HG02981 (cell line): ENCODE measurements around the gene TMEFF1.
"Not testable (repeated sequence)": the region's sequence is repeated elsewhere in the genome, so short reads cannot be mapped to it uniquely, and the experiment has no call there.

Experiments
- ATAC-seq: cut with Tn5 transposase; IDR thresholded peaks from one replicate; pipeline ENCODE4 v1.9.1; 2021; ENCODE audit warnings: mild to moderate bottlenecking, moderate library complexity; ENCODE audit not compliant: unreplicated experiment

The TMEFF1 gene

DNA sequence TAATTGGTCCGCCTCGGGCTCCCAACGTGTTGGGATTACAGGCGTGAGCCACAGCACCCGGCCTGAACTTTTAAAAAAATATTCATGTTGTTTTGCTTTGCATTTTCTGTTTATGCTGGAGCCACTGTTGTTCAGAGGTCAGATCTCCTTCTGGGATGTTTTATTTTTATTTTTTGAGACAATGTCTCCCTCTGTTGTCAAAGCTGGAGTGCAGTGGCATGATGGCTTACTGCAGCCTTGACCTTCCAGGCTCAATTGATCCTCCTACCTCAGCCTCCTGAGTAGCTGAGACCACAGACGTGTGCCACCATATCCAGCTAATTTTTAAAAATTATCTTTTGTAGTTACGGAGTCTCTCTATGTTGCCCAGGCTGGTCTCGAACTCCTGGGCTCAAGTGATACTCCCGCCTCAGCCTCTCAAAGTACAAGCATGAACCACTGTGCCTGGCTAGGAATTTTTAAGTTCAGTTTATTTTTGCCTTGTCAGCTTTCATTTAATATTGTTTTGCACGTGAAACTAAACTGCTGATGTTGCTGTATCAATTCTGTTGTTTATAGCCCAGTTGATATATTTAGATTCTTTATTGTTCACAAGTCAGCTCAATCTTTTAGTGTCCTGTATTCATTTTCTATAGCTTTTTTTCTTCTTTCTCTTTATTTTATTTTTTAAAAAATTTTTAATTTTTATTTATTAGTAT, 13.7 kb downstream of the TMEFF1 start:
- ATAC-seq, result no peak

- ATAC-seq, result no peak
Measured at GRCh38 chr9:100488177-100488576, 15.2 kb downstream of the TMEFF1 start.

DNA sequence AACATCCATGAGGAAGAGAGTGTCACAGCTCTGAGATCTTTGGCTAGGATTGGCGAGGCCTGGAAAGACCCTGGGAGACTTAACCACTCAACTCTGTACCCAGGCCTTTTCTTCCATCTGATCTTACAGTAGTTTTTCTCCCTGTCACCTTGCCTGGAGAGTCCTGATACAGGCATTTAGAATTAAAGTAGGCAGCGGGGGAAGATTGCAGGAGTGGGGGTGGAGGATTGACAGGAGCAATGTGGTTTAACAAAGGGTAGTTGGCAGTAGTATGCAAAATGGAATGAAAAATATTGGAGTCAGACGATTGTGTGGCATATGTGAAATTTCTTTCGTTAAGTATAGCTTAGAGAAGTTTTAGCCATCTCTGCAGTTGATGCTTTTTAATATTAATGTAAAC, 16.9 kb downstream of the TMEFF1 start:
- ATAC-seq, result no peak

DNA sequence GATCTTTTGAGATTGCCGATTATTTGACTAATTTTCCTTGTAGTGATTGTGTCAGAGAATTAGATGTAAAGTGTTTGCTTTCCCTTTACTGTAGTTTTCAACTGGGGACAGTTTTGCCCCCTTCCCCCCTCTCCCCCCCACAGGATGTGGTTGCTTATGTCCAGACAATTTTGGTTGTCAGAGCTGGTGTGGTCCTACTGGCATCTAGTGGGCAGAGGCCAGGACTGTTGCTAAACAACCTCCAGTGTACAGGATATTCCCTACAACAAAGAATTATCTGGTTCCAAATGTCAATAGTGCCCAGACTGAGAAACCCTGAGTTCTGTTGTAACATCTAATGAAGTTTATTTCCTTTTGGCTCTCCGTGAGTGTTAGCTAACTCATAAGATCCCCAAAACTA, 20.0 kb downstream of the TMEFF1 start:
- ATAC-seq, result no peak

GRCh38 chr9:100498592-100498991, 25.6 kb downstream of the TMEFF1 start:
- ATAC-seq, result no peak

DNA sequence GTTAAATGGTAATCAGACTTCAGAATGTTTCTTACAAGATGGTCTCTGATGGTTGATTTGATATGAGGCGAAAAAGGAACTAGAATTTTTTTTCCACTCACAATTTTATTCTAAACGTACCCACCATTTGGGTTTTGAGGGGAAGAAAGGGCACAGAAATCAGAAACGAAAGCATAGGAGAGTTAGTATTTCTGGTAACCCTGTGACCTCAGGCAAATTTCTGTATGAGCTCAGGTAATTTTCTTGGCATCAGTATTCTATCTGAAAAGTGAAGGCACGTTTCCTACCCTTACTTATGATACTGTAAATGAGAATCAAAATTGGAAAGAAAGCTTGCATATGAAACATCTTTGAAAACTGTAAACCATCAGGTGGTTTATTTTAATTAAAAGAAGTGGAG, 26.5 kb downstream of the TMEFF1 start:
- ATAC-seq, result no peak

DNA sequence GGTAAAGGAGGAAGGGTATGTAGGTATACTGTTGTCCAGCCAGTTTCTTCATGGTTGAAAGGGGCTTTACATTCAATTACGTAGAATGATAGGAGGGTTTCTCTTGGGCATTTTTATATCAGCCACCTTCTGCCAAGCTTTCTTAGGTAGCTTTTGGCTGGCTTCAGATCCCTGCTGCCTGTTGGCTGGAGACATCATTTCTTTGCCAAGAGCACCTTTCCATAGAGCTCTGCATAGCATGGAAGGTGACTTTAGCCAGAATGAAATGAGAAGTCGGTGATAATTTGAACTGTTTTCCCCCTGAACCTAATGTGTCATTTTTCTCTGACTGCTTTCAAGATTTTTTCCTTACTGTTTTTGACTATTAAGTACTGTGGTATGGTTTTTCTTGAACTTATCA, 26.9 kb downstream of the TMEFF1 start:
- ATAC-seq, result no peak

DNA sequence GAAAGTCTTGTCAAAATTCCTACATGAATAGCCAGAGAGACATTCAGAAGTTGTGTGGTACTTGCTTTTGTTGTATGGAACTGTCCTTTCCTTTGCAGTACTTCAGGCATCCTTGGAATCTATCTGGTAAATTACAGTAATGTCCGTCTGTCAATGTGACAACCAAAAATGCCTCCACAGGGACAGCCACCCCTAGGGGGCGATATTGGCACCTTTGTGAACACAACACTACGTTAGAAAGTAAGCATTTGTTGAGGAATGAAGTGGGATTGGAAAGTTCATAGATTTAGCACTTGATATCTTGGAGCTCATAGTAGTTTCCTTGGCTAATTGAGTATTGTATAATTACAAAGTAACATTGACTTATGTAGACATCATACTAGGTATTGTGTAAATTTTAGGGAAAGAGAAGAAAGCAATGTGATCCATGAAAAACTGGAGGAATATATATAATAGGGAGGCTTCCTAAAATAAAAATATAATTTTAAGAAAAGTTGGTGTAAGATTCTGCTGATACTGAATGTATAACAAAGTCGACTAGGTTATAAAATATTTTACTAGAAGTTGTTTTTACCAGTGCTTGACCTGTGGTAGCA, 32.7 kb downstream of the TMEFF1 start:
- peak; percentile 61 for ATAC-seq

GRCh38 chr9:100507350-100507749, 34.4 kb downstream of the TMEFF1 start:
- ATAC-seq, result not testable (repeated sequence)

DNA sequence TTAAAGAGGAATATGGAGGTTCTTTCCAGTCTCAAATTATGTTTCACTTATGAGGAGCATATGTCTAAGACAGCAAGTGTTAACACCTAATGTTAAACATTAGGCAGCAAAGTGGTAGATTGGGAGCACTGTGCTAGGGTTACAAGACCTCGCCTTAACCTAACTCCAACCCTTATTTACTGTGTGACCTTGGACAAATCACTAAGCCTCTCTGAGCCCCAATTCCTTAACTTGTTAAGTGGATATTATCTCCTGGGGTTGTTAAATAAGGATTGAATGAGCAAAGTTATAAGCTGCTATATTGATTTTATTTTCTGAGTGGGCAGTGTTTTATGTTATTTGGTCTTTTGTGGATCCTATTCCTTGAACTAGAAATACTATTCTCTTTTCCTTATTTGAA, 38.3 kb downstream of the TMEFF1 start:
- no peak for ATAC-seq

DNA sequence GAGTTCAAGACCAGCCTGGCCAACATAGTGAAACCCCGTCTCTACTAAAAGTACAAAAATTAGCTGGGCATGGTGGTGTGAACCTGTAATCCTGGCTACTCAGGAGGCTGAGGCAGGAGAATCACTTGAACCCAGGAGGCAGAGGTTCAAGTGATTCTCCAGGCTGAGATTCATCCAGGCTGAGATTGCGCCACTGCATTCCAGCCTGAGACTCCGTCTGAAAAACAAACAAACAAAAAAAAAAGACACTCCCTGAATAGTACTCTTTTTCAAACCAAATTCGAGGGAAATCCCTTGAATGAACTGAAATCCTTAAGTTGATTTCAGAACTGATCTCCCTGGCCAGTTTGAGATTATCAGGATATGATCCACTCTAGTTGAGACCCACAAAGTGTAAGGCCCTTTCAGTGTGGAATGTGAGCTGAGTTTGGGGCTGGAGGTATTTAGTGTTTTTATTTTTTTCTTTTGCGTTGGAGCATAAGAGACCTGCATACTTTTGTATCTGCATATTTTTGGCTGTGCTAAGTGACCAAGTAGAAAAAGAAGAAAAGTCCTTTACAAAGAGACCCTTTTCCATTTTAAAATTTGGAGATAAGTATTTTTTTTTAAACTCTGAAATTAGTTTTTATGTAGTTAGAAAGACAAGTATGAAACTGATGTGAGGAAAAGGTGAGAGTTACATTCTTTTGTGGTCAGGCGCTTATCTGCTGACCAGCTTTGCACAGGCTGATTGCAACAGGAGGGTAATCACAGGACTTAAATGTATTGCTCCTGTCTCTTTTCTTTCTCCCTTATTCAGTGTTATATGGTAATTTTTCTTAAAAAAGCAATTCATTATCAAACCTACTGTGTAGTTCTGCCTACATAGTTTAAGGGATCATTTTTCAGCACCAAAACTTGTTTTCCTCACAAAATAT, 42.9 kb downstream of the TMEFF1 start:
- no peak for ATAC-seq

- ATAC-seq, result no peak
Measured at GRCh38 chr9:100521282-100521681, 48.3 kb downstream of the TMEFF1 start.

DNA sequence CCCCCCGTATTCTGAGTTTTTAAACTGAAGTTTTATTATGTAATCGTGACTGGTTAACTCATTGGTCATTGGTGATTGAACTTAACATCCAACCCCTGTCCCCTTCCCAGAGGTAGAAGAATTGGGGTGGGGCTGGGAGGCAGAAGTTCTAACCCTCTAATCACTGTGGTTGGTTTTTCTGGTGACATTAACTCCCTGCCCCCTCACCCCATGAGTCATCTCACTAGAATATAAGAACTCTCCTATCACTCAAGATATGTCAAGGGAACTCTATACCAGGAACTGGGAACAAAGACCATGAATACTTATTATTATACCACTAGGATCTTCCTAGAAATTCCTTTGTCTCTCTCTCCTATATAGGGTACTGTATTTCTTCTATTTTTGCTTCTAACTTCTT, 52.6 kb downstream of the TMEFF1 start:
- ATAC-seq, result no peak

- ATAC-seq, result not testable (repeated sequence)
Measured at GRCh38 chr9:100527180-100527794, 54.3 kb downstream of the TMEFF1 start.

DNA sequence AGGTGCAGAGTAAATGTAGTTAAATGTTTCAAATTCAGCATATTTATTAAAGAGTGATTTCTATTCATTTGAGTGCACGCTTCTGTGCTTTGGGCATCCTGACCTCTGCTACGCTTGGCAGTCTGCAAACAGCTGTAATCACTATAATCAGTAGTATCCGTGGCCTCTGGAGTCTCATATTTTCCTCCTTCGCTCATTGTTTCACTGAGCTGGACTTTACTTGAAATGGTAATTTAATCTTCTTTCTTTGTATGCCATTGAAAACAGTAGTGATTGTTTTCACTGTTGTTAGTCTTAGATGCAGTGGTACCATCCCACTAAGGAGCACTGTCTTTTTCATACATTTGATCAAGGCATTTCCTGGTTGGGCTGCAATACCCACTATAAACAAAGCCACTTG, 61.5 kb downstream of the TMEFF1 start:
- no peak for ATAC-seq

- ATAC-seq, result no peak
Measured at GRCh38 chr9:100540327-100540726, 67.4 kb downstream of the TMEFF1 start.

DNA sequence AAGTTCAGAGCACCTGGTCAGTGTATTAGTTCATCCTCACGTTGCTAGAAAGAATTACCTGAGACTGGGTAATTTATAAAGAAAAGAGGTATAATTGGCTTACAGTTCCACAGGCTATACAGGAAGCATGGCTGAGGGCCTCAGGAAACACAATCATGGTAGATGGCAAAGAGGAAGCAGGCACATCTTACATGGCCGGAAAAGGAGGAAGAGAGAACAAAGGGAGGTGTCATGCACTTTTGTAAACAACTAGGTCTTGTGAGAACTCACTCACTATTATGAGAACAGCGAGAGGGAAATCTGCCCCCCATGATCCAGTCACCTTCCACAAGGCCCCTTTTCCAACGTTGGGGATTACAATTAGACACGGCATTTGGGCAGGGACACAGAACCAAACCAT, 76.1 kb downstream of the TMEFF1 start:
- no peak for ATAC-seq

GRCh38 chr9:100554935-100555401, 82.0 kb downstream of the TMEFF1 start:
- ATAC-seq, result no peak

- ATAC-seq, result no peak
Measured at GRCh38 chr9:100555471-100555870, 82.5 kb downstream of the TMEFF1 start.

GRCh38 chr9:100557053-100557452, 84.1 kb downstream of the TMEFF1 start:
- ATAC-seq, result no peak

DNA sequence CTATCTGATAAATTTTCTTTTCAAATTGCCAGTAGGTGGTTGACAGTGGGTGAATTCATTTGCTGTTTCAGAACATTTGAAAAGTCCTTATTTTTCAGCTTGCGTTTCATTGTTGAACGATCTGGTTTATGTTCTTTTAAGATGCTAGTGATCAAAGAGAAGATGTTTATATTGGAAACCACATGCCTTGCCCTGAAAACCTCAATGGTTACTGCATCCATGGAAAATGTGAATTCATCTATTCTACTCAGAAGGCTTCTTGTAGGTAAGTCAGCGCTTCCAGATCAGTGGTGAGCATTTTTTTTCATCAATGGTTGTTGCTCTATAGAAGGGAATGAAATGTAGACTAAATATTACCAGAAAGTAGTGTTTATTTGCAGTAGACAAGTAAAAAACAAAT, 88.3 kb downstream of the TMEFF1 start:
- ATAC-seq, result no peak
